WTC11 (cell line): Measurements from ENCODE around the gene PAF1. TPM values are rescaled to one million over a fixed set of nuclear protein-coding genes. Genes with fewer than 3 reads are reported as not detected.

Experiments used
- ATAC-seq: fragments of 200-7000 bp; cut with Tn5 transposase; 2 replicates; pipeline ENCODE4 v1.10.0; 2021; ENCODE audit warnings: mild to moderate bottlenecking, moderate library complexity
- CTCF ChIA-PET: fragments of 300-600 bp; sonication (Branson Sonifier 250); formaldehyde crosslinking; loops from one replicate; lab custom pipeline; 2021; ENCODE audit warnings: antibody characterized with exemption; lab: Charles Lee
- POLR2A ChIA-PET: fragments of 350-600 bp; sonication (Branson Sonifier 250); formaldehyde crosslinking; loops from one replicate; lab custom pipeline; 2021; ENCODE audit warnings: antibody characterized with exemption; lab: Charles Lee
- DNase-seq: peaks from one replicate; pipeline ENCODE4 v3.0.0; 2021; ENCODE audit warnings: low spot score
- H3K27ac Mint-ChIP-seq: 2 replicates; pipeline ENCODE4 v1.8.0; 2021; ENCODE audit warnings: mixed read lengths
- H3K27me3 Mint-ChIP-seq: 2 replicates; pipeline ENCODE4 v1.8.0; 2021; ENCODE audit warnings: low read depth, mild to moderate bottlenecking, moderate library complexity, mixed read lengths
- H3K36me3 Mint-ChIP-seq: 2 replicates; pipeline ENCODE4 v1.8.0; 2021; ENCODE audit warnings: mixed read lengths
- H3K4me1 Mint-ChIP-seq: 2 replicates; pipeline ENCODE4 v1.8.0; 2022; ENCODE audit warnings: mixed read lengths
- H3K4me3 Mint-ChIP-seq: 2 replicates; pipeline ENCODE4 v1.8.0; 2021; ENCODE audit warnings: mild to moderate bottlenecking, moderate library complexity, mixed read lengths
- H3K9me3 Mint-ChIP-seq: 2 replicates; pipeline ENCODE4 v1.8.0; 2021; ENCODE audit warnings: mixed read lengths
- FOXJ3 ChIP-seq: sonication (generic); formaldehyde crosslinking; IDR thresholded peaks from 2 replicates; pipeline ENCODE4 v1.9.0; 2021; ENCODE audit warnings: missing genetic modification reagents, mild to moderate bottlenecking, borderline replicate concordance
- GABPB1 ChIP-seq: sonication (generic); formaldehyde crosslinking; IDR thresholded peaks from 2 replicates; pipeline ENCODE4 v1.8.1; 2023; ENCODE audit warnings: mild to moderate bottlenecking, missing genetic modification reagents
- HMGA2 ChIP-seq: fragments of 250-450 bp; sonication (Bioruptor Pico); IDR thresholded peaks from 2 replicates; pipeline ENCODE4 v1.4.0; 2021; ENCODE audit warnings: mild to moderate bottlenecking, moderate library complexity
- JAZF1 ChIP-seq: fragments of 250-450 bp; sonication (Bioruptor Pico); IDR thresholded peaks from 2 replicates; pipeline ENCODE4 v1.9.0; 2021; ENCODE audit warnings: moderate library complexity, mild to moderate bottlenecking, inconsistent platforms
- NFATC4 ChIP-seq: fragments of 250-450 bp; sonication (Bioruptor Pico); IDR thresholded peaks from 2 replicates; pipeline ENCODE4 v1.9.0; 2021; ENCODE audit warnings: mild to moderate bottlenecking
- NFE2L1 ChIP-seq: sonication (generic); formaldehyde crosslinking; IDR thresholded peaks from 2 replicates; pipeline ENCODE4 v1.8.1; 2023; ENCODE audit warnings: missing genetic modification reagents
- NFYB ChIP-seq: sonication (generic); formaldehyde crosslinking; conservative IDR thresholded peaks from 2 replicates; pipeline ENCODE4 v1.8.0; 2022; ENCODE audit warnings: low read depth, missing genetic modification reagents
- NR3C1 ChIP-seq: sonication (generic); formaldehyde crosslinking; conservative IDR thresholded peaks from 2 replicates; pipeline ENCODE4 v1.8.1; 2023; ENCODE audit warnings: low read depth, mild to moderate bottlenecking, missing genetic modification reagents
- PRDM15 ChIP-seq: sonication (generic); formaldehyde crosslinking; IDR thresholded peaks from 2 replicates; pipeline ENCODE4 v1.8.0; 2022; ENCODE audit warnings: missing genetic modification reagents
- SOX15 ChIP-seq: fragments of 250-450 bp; sonication (Bioruptor Pico); IDR thresholded peaks from 2 replicates; pipeline ENCODE4 v1.9.0; 2021; ENCODE audit warnings: mild to moderate bottlenecking
- TP53 ChIP-seq: sonication (generic); formaldehyde crosslinking; IDR thresholded peaks from 2 replicates; pipeline ENCODE4 v1.8.1; 2023; ENCODE audit warnings: mild to moderate bottlenecking, missing genetic modification reagents
- ZNF121 ChIP-seq: sonication (generic); formaldehyde crosslinking; IDR thresholded peaks from 2 replicates; pipeline ENCODE4 v1.8.0; 2023; ENCODE audit warnings: missing genetic modification reagents
- ZNF263 ChIP-seq: sonication (generic); formaldehyde crosslinking; IDR thresholded peaks from 2 replicates; pipeline ENCODE4 v1.8.1; 2022; ENCODE audit warnings: low read depth, mild to moderate bottlenecking, moderate library complexity, missing genetic modification reagents
- ZNF396 ChIP-seq: fragments of 250-450 bp; sonication (Bioruptor Pico); IDR thresholded peaks from 2 replicates; pipeline ENCODE4 v1.8.0; 2021; ENCODE audit warnings: mild to moderate bottlenecking, moderate library complexity, borderline replicate concordance
- ZNF423 ChIP-seq: fragments of 250-450 bp; sonication (Bioruptor Pico); IDR thresholded peaks from 2 replicates; pipeline ENCODE4 v2.1.2; 2022; ENCODE audit warnings: mild to moderate bottlenecking, moderate library complexity
- total RNA-seq: library from RNA; stranded (reverse); gene quantifications from 3 replicates; pipeline ENCODE4 v1.2.3, GENCODE V29; 2021
- TF ChIP-seq, protein P1 (sequence below): sonication (generic); formaldehyde crosslinking; IDR thresholded peaks from 2 replicates; pipeline ENCODE4 v1.8.0; 2022; ENCODE audit warnings: mild to moderate bottlenecking, missing genetic modification reagents
- TF ChIP-seq, protein P2 (sequence below): sonication (generic); formaldehyde crosslinking; IDR thresholded peaks from 2 replicates; pipeline ENCODE4 v1.8.0; 2022; ENCODE audit warnings: mild to moderate bottlenecking, missing genetic modification reagents
- TF ChIP-seq, protein P3 (sequence below): sonication (generic); formaldehyde crosslinking; IDR thresholded peaks from 2 replicates; pipeline ENCODE4 v1.8.0; 2023; ENCODE audit warnings: missing genetic modification reagents, mild to moderate bottlenecking, borderline replicate concordance
- TF ChIP-seq, protein P4 (sequence below): fragments of 250-450 bp; sonication (Bioruptor Pico); IDR thresholded peaks from 2 replicates; pipeline ENCODE4 v1.9.0; 2021; ENCODE audit warnings: mild to moderate bottlenecking
- TF ChIP-seq, protein P5 (sequence below): sonication (generic); formaldehyde crosslinking; IDR thresholded peaks from 2 replicates; pipeline ENCODE4 v1.8.1; 2023; ENCODE audit warnings: mild to moderate bottlenecking, missing genetic modification reagents, moderate library complexity

PAF1 gene
- total RNA-seq, 1 experiment from 2014 or later: 27.8 TPM

- ATAC-seq (no peak), DNase-seq (no peak)
- Mint-ChIP-seq H3K9me3 (no peaks in the 10 kb centered on the region), H3K36me3 (peaks cover 26% of the 10 kb centered on the region), H3K4me3 (no peak overlapping the region), H3K4me1 (peaks cover 6% of the 10 kb centered on the region), H3K27ac (no peak overlapping the region), H3K27me3 (no peaks in the 10 kb centered on the region)
- ChIA-PET CTCF (no interaction called here), POLR2A (no interaction called here)
- no peak for TF ChIP-seq NFATC4 (CRISPR knock-in tag)
- no peak for TF ChIP-seq ZNF423 (CRISPR knock-in tag)
- TF ChIP-seq, protein P1, sequence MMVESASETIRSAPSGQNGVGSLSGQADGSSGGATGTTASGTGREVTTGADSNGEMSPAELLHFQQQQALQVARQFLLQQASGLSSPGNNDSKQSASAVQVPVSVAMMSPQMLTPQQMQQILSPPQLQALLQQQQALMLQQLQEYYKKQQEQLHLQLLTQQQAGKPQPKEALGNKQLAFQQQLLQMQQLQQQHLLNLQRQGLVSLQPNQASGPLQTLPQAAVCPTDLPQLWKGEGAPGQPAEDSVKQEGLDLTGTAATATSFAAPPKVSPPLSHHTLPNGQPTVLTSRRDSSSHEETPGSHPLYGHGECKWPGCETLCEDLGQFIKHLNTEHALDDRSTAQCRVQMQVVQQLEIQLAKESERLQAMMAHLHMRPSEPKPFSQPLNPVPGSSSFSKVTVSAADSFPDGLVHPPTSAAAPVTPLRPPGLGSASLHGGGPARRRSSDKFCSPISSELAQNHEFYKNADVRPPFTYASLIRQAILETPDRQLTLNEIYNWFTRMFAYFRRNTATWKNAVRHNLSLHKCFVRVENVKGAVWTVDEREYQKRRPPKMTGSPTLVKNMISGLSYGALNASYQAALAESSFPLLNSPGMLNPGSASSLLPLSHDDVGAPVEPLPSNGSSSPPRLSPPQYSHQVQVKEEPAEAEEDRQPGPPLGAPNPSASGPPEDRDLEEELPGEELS (CRISPR knock-in tag): no peak
- TF ChIP-seq FOXJ3: no peak
- TF ChIP-seq, protein P2, sequence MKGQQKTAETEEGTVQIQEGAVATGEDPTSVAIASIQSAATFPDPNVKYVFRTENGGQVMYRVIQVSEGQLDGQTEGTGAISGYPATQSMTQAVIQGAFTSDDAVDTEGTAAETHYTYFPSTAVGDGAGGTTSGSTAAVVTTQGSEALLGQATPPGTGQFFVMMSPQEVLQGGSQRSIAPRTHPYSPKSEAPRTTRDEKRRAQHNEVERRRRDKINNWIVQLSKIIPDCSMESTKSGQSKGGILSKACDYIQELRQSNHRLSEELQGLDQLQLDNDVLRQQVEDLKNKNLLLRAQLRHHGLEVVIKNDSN (CRISPR knock-in tag): no peak
Observed at GRCh38 chr19:39349326-39349725, 41.6 kb downstream of the PAF1 start.

- ATAC-seq: no peak
- TF ChIP-seq GABPB1 (no peak), NR3C1 (no peak), SOX15 (CRISPR knock-in tag) (no peak), ZNF121 (CRISPR knock-in tag) (no peak), ZNF396 (no peak), TP53 (CRISPR knock-in tag) (no peak), NFE2L1 (CRISPR knock-in tag) (no peak), ZNF423 (CRISPR knock-in tag) (no peak), NFYB (CRISPR knock-in tag) (no peak), JAZF1 (CRISPR knock-in tag) (no peak), NFATC4 (CRISPR knock-in tag) (no peak), PRDM15 (no peak), FOXJ3 (no peak), ZNF263 (no peak), HMGA2 (CRISPR knock-in tag) (no peak)
- TF ChIP-seq, protein P3, sequence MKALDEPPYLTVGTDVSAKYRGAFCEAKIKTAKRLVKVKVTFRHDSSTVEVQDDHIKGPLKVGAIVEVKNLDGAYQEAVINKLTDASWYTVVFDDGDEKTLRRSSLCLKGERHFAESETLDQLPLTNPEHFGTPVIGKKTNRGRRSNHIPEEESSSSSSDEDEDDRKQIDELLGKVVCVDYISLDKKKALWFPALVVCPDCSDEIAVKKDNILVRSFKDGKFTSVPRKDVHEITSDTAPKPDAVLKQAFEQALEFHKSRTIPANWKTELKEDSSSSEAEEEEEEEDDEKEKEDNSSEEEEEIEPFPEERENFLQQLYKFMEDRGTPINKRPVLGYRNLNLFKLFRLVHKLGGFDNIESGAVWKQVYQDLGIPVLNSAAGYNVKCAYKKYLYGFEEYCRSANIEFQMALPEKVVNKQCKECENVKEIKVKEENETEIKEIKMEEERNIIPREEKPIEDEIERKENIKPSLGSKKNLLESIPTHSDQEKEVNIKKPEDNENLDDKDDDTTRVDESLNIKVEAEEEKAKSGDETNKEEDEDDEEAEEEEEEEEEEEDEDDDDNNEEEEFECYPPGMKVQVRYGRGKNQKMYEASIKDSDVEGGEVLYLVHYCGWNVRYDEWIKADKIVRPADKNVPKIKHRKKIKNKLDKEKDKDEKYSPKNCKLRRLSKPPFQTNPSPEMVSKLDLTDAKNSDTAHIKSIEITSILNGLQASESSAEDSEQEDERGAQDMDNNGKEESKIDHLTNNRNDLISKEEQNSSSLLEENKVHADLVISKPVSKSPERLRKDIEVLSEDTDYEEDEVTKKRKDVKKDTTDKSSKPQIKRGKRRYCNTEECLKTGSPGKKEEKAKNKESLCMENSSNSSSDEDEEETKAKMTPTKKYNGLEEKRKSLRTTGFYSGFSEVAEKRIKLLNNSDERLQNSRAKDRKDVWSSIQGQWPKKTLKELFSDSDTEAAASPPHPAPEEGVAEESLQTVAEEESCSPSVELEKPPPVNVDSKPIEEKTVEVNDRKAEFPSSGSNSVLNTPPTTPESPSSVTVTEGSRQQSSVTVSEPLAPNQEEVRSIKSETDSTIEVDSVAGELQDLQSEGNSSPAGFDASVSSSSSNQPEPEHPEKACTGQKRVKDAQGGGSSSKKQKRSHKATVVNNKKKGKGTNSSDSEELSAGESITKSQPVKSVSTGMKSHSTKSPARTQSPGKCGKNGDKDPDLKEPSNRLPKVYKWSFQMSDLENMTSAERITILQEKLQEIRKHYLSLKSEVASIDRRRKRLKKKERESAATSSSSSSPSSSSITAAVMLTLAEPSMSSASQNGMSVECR (CRISPR knock-in tag): no peak
- TF ChIP-seq, protein P4, sequence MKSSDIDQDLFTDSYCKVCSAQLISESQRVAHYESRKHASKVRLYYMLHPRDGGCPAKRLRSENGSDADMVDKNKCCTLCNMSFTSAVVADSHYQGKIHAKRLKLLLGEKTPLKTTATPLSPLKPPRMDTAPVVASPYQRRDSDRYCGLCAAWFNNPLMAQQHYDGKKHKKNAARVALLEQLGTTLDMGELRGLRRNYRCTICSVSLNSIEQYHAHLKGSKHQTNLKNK: no peak
- TF ChIP-seq, protein P5, sequence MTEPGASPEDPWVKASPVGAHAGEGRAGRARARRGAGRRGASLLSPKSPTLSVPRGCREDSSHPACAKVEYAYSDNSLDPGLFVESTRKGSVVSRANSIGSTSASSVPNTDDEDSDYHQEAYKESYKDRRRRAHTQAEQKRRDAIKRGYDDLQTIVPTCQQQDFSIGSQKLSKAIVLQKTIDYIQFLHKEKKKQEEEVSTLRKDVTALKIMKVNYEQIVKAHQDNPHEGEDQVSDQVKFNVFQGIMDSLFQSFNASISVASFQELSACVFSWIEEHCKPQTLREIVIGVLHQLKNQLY (CRISPR knock-in tag): no peak
- Mint-ChIP-seq H3K36me3 (peaks cover 26% of the 10 kb centered on the region), H3K27me3 (peaks cover 4% of the 10 kb centered on the region; the same call in 1 of the 2 replicates), H3K27ac (no peak overlapping the region), H3K9me3 (no peaks in the 10 kb centered on the region), H3K4me1 (peaks cover 18% of the 10 kb centered on the region), H3K4me3 (no peak overlapping the region)
- ChIA-PET POLR2A (no interaction called here), CTCF (no interaction called here)
- no peak for DNase-seq
Observed at GRCh38 chr19:39347332-39348164, 43.4 kb downstream of the PAF1 start.
